ENCODE results near the gene COX6A2. TPM values are rescaled to one million over a fixed set of nuclear protein-coding genes. Genes with fewer than 3 reads are reported as not detected.
"Not testable (repeated sequence)": the region's sequence is repeated elsewhere in the genome, so short reads cannot be mapped to it uniquely, and the experiment has no call there.

Gene COX6A2
- total and polyA plus RNA-seq, 10 donors: 0.79 to 0.80 TPM; not detected in 8

DNA sequence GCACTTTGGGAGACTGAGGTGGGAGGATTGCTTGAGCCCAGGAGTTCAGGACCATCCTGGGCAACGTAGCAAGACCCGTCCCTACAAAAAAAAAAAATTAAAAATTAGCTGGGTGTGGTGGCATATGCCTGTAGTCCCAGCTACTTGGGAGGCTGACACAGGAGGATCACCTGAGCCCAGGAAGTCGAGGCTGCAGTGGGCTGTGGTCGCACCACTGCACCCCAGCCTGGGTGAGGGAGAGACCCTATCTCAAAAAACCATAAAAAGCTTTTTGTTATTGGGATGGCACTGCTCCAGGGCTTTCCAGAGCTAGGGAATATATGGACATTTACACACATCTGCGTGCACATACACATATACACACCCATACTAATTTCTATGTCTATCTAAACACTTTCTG lies 23.0 kb upstream of the COX6A2 start:
- no peak overlapping the region for H3K4me3 ChIP-seq
- peaks cover 0 to 8% (median 0%) of the 10 kb centered on the region in 6 donors for H3K36me3 ChIP-seq
- 76 to 92% (median 88%) methylated on average over 5 of the region's 5 CpGs for WGBS, 5 donors
- peak overlapping the region in 1 of 8 donors; percentile 52 for H3K27ac ChIP-seq
- TF ChIP-seq POLR2AphosphoS5 (IDR thresholded peaks at IDR 0.05): no peak
- no peak for TF ChIP-seq POLR2A (IDR thresholded peaks at IDR 0.05)
- TF ChIP-seq, protein P1, sequence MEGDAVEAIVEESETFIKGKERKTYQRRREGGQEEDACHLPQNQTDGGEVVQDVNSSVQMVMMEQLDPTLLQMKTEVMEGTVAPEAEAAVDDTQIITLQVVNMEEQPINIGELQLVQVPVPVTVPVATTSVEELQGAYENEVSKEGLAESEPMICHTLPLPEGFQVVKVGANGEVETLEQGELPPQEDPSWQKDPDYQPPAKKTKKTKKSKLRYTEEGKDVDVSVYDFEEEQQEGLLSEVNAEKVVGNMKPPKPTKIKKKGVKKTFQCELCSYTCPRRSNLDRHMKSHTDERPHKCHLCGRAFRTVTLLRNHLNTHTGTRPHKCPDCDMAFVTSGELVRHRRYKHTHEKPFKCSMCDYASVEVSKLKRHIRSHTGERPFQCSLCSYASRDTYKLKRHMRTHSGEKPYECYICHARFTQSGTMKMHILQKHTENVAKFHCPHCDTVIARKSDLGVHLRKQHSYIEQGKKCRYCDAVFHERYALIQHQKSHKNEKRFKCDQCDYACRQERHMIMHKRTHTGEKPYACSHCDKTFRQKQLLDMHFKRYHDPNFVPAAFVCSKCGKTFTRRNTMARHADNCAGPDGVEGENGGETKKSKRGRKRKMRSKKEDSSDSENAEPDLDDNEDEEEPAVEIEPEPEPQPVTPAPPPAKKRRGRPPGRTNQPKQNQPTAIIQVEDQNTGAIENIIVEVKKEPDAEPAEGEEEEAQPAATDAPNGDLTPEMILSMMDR (IDR thresholded peaks at IDR 0.05 in 8 of 11, conservative IDR thresholded peaks at IDR 0.05 in 3 of 11): no peak
- H3K4me1 ChIP-seq: peaks cover 6 to 53% (median 45%) of the 10 kb centered on the region in 6 donors
- H3K9me3 ChIP-seq: no peaks in the 10 kb centered on the region
- H3K27me3 ChIP-seq (replicated peaks in 1 of 7): no peaks in the 10 kb centered on the region
- intact Hi-C loops (cut with DNase I; ENCODE audit: low total_unique reads): no loop called here
- DNase-seq: no peak

DNA sequence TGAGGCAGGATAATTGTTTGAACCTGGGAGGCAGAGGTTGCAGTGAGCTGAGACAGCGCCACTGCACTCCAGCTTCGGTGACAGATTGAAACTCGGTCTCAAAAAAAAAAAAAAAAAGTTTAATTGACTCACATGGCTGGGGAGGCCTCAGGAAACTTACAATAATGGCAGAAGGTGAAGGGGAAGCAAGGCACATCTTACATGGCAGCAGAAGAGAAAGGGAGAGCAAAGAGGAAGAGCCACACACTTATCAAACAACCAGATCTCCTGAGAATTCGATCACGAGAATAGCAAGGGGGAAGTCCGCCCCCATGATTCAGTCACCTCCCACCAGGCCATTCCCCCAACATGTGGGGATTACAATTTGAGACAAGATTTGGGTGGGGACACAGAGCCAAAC lies 17.8 kb upstream of the COX6A2 start:
- H3K4me3 ChIP-seq; H3K27me3 ChIP-seq (replicated peaks in 1 of 7); DNase-seq; H3K36me3 ChIP-seq; H3K9me3 ChIP-seq; H3K27ac ChIP-seq: not testable (repeated sequence)
- H3K4me1 ChIP-seq: peaks cover 0 to 22% (median 11%) of the 10 kb centered on the region in 6 donors
- 71 to 81% (median 76%) methylated on average over 6 of the region's 6 CpGs for WGBS, 5 donors
- intact Hi-C loops (cut with DNase I; ENCODE audit: low total_unique reads): loop anchor here (10.0 kb wide), 1 partner anchor 61 kb away; no protein-coding TSS in a partner anchor

DNA sequence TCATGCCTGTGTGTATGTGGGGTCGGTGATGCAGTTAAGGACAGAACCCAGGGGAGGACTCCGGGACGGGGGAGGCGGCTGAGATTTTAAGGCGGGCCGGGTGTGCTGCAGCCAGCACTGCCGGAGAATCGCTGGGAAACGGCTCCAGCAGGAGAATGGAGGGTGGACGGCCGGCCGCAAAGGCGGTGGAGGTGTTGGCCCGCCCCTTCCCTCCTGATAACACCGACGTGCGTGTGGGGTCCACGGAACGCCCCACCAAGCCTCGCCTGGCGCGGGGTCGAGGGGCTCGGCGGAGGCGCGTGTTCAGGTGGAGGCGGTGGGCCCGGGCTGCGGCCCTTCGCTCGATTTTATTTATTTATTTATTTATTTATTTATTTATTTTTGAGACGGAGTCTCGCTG lies 13.8 kb upstream of the COX6A2 start:
- DNase-seq: no peak
- TF ChIP-seq POLR2AphosphoS5 (IDR thresholded peaks at IDR 0.05): no peak
- no peak for TF ChIP-seq POLR2A (IDR thresholded peaks at IDR 0.05)
- TF ChIP-seq, protein P1 (IDR thresholded peaks at IDR 0.05 in 8 of 11, conservative IDR thresholded peaks at IDR 0.05 in 3 of 11): no peak
- WGBS, 5 donors: 64 to 84% (median 76%) methylated on average over 27 to 34 of the region's 34 CpGs
- Histone ChIP-seq H3K36me3 (no peaks in the 10 kb centered on the region), H3K4me3 (peak overlapping the region in 7 of 8 donors; percentile 42 to 92 (median 68)), H3K4me1 (peaks cover 0 to 31% (median 13%) of the 10 kb centered on the region in 6 donors), H3K9me3 (no peaks in the 10 kb centered on the region), H3K27ac (peak overlapping the region in 1 of 8 donors; percentile 86), H3K27me3 (replicated peaks in 1 of 7) (no peaks in the 10 kb centered on the region)
- intact Hi-C loops (cut with DNase I; ENCODE audit: low total_unique reads): loop anchor here (5.0 to 10.0 kb wide), 2 partner anchors 57 to 455 kb away; partner anchors contain the start of gene HSD3B7

DNA sequence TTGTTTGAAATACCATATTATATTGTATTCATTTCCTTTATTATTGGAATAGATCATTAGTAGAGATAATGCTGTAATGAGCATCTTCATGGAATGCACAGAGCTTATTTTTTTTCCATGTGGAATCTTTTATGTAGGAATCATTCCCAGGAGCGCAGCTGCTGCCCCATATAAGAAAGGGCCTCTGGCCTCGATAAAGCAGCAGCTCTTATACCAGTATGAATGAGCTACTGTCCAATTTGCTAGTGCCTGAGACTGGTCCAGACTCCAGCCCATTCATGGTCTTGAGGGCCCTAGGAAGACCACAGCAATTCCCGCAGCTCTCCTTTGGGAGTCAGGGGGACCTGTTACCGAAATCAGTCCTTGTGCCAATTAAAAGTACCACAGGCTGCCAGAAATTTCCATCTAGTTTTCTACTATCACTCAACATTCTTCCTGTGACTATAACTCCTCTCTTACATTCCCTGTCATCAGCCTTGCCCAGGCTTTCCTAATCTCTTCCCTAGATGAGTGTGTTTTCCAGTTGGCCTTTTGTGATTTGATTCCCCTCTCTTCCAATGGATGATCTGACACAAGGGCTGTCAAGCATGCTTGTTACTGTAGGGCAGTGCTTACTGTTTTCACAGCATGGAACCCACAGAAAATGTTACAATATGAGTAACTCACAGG lies 12.5 kb upstream of the COX6A2 start:
- DNase-seq: no peak
- intact Hi-C loops (cut with DNase I; ENCODE audit: low total_unique reads): loop anchor here (5.0 to 10.0 kb wide), 2 partner anchors 56 to 453 kb away; partner anchors contain the start of gene HSD3B7
- no peak for TF ChIP-seq POLR2A (IDR thresholded peaks at IDR 0.05)
- TF ChIP-seq, protein P1 (IDR thresholded peaks at IDR 0.05 in 8 of 11, conservative IDR thresholded peaks at IDR 0.05 in 3 of 11): no peak
- TF ChIP-seq POLR2AphosphoS5 (IDR thresholded peaks at IDR 0.05): no peak
- Histone ChIP-seq H3K4me1 (peaks cover 0 to 31% (median 13%) of the 10 kb centered on the region in 6 donors), H3K36me3 (no peaks in the 10 kb centered on the region), H3K4me3 (no peak overlapping the region), H3K27ac (no peak overlapping the region), H3K9me3 (no peaks in the 10 kb centered on the region), H3K27me3 (replicated peaks in 1 of 7) (no peaks in the 10 kb centered on the region)
- WGBS, 5 donors: 70 to 90% (median 87%) methylated on average over 4 of the region's 4 CpGs
